ENCODE results near the gene DNAJC5G.
A peak's percentile ranks its signal among the peaks of the same experiment; 100 is the strongest.

The DNAJC5G gene

DNA sequence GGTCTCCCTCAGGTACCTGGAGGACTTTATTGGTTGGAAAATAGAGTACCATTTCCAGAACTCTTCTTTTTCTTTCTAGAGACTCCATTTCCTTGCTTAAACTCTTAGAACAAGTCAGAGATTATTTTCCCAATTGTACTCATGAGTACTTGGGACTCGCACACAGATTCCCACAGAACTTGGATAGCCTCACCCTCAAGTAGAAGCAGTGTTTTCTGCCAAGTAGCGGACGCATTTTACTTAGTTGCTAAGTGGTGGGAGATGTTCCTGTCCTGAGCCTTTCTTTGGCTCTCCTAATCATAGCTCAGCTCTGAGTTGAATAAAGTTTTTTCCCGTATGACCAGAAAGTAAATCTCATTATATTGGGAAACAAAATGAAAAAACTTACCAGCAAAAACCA is 29.6 kb upstream of the DNAJC5G start:
- DNase-seq (ENCODE audit: low spot score): no peak
- TF ChIP-seq, protein P1, sequence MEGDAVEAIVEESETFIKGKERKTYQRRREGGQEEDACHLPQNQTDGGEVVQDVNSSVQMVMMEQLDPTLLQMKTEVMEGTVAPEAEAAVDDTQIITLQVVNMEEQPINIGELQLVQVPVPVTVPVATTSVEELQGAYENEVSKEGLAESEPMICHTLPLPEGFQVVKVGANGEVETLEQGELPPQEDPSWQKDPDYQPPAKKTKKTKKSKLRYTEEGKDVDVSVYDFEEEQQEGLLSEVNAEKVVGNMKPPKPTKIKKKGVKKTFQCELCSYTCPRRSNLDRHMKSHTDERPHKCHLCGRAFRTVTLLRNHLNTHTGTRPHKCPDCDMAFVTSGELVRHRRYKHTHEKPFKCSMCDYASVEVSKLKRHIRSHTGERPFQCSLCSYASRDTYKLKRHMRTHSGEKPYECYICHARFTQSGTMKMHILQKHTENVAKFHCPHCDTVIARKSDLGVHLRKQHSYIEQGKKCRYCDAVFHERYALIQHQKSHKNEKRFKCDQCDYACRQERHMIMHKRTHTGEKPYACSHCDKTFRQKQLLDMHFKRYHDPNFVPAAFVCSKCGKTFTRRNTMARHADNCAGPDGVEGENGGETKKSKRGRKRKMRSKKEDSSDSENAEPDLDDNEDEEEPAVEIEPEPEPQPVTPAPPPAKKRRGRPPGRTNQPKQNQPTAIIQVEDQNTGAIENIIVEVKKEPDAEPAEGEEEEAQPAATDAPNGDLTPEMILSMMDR (IDR thresholded peaks at IDR 0.05; ENCODE audit: extremely low read depth, missing control alignments): no peak

DNA sequence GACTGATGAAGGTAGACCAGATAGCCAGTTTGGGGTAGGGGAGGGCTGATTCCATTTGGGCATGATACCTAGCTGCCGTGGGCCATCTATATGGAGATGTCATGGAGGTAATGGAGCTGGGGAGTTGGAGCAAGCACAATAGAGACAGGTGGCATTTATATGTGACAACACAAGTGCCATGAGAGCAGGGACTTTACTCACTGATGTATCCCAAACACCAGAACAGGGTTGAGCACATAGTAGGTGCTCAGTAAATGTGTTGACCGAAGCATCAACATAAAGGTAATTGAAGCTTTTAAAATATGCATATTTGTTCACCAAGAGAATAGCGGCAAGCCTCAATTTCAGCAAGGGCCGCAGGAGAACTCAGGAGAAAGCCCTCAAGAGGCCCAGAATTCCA is 27.3 kb upstream of the DNAJC5G start:
- DNase-seq (ENCODE audit: low spot score): no peak
- TF ChIP-seq, protein P1 (IDR thresholded peaks at IDR 0.05; ENCODE audit: extremely low read depth, missing control alignments): no peak

DNA sequence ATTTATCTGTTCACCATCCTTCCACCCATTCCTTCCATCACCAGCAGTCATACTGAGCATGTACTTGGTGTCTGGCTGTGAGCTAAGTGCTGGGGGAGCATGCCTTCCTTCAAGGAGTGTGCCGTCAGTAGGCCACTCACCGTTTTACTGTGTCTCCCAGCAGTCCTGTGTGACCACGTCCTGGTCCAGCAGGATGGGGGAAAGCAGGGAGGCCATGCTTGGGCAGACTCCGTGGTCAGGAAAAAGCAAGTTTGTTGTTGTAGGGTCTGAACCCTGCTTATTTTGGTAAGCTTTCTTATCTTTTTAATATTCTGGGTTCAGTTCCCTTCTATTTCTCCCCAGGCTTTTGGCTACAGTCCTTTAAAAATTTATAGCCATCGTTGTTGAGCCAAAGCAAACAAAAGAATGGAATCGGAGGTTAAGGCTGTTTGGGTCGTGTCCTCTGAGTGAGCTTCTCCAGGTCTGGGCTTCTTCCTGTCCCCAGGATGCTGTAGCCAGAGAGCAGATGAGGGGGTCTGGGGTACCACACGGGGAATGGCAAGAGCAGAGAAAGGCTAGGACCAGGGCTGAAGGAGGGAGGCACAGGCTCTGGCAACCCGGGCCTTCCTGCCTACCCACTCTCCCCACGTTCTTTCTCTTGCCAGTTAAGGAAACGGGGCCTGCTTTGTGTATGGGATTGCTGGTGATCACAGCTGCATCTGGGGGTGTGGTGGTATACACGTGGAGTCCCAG is 25.9 kb upstream of the DNAJC5G start:
- DNase-seq (ENCODE audit: low spot score): no peak
- TF ChIP-seq, protein P1 (IDR thresholded peaks at IDR 0.05; ENCODE audit: extremely low read depth, missing control alignments): no peak

DNA sequence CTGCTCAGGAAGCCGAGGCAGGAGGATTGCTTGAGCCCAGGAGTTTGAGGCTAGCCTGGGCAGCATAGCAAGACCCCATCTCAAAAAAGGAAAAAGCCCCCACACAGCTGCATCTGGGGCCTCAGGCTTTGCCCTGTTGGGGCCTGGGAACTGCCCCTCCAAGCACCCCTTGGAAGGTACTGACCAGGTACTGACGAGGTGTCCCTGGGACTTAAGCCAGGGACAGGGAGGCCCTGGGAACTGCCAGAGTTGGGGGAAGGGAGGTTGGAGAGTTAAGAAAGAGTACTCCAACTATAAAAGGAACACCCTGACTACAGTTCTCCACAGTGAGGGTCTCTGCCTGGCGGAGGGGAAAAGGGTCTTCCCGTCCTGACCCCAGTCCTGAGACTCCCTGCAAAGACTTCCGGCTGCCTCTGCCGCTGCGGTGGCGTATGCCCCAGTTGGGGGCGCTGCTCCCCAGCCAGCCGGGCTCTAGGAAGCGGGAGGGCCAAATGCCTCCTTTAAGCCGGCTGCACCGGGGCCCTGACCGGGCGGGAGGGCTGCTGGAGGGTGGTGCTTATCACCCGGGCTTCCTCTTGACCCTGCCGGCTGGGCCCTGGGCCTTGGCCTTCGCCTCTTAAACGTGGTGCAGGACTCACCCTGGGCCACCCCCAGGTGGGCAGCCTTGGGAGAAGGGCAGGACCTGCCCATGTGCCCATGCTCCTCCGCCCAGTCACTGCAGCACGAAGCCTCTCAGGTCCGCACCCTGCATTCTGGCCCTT is 25.2 kb upstream of the DNAJC5G start:
- TF ChIP-seq, protein P1 (IDR thresholded peaks at IDR 0.05; ENCODE audit: extremely low read depth, missing control alignments): peak; percentile 65
- DNase-seq (ENCODE audit: low spot score): peak; percentile 83

DNA sequence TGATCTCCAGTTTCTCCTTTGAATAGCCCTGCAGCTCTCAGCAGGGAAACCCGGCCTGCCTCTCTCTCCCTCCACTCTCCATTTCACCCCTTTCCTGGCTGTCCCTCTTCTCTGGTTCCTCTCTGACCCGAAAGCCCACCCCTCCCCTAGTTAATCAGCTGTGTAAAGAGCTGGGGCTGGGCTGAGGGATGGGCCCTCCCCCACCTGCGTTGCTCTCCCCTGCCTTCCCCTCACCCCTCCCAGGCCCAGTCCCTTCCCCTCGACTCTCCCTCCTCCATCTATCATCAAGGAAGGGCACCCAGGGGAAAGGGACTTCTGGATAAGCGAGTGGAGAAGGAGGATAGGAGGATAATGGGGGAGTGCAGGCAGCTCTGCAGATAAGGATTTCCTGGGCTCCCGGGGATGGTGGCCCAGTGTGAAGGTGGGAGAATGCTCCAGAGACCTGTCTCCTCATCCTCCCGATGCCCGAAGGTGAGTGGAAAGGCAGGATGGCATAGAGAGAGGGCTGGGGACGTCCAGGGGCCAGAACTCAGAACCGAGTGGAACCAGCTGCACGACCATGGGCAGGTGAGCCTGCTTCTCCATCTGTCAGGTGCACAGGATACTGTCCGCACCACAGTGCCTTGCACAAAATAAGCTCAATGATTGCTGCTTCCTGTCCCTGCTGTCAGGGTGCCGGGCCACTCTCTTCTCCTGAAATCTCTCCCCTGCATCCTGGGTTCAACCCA is 24.4 kb upstream of the DNAJC5G start:
- TF ChIP-seq, protein P1 (IDR thresholded peaks at IDR 0.05; ENCODE audit: extremely low read depth, missing control alignments): no peak
- DNase-seq (ENCODE audit: low spot score): no peak

DNA sequence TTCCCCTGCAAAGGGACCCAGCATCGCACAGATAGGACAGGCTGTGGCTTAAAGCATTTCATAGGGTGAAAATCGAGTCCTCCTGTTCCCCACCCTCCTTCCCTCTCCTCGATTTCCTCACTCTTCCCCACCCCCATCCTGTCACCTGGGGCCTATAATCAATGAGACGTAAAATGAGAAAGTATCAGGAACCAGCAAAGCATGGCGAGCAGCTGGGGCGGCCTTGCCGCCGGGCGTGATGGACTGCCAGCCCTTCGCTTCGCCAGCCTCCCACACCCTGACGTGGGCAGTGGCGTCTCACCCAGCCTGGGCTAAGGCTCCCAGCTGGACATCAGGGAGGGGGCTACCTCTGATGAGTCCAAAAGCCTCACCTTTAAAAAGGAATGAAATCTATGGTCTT is 23.5 kb upstream of the DNAJC5G start:
- no peak for DNase-seq (ENCODE audit: low spot score)
- TF ChIP-seq, protein P1 (IDR thresholded peaks at IDR 0.05; ENCODE audit: extremely low read depth, missing control alignments): no peak

DNA sequence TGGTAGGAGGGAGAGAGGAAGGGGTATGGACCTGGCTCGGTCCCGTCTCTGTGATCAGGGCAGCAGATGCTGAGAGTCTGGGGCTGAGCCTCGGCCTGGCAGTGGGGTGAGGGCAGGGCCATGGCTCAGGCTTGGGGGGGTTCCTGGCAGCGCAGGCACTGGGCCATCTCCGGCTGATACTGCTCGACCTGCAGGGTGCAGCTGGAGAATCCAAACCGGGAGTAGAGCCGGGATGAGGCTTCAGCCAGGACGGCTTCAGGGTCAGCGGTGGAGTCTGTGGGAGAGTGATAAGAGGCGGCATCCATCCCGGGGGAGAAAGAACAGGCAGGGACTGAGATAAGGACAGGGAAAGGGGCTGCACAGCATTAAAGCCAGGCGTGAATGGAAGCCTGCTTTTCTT is 20.0 kb upstream of the DNAJC5G start:
- no peak for DNase-seq (ENCODE audit: low spot score)

More for the DNA sequence above, 20.0 kb upstream of the DNAJC5G start:
- TF ChIP-seq, protein P1 (IDR thresholded peaks at IDR 0.05; ENCODE audit: extremely low read depth, missing control alignments): no peak
